CD4-positive, alpha-beta memory T cell (primary cell): ENCODE measurements around the gene SLC25A3. TPM values are rescaled to one million over a fixed set of nuclear protein-coding genes. Genes with fewer than 3 reads are reported as not detected.

Experiments
- CTCF ChIA-PET: fragments of 350-600 bp; sonication (Branson Sonifier 250); formaldehyde crosslinking; loops from one replicate; lab custom pipeline; 2021; ENCODE audit warnings: inconsistent platforms; ENCODE audit not compliant: partially characterized antibody; lab: Charles Lee
- POLR2A ChIA-PET: fragments of 350-600 bp; sonication (Branson Sonifier 250); formaldehyde crosslinking; loops from one replicate; lab custom pipeline; 2021; ENCODE audit not compliant: partially characterized antibody; lab: Charles Lee
- DNase-seq, 5 donors: peaks; one replicate each; pipeline versions ENCODE4 v3.0.0 to v3.0.0-alpha.2; 2020 to 2022; ENCODE audit warnings: mixed read lengths in 1 of 5
- H3K27ac ChIP-seq: one replicate; pipeline ENCODE4 v1.7.0; 2013; ENCODE audit warnings: low read depth, low read length
- H3K27me3 ChIP-seq: 2 replicates; pipeline ENCODE4 v1.7.0; 2013; ENCODE audit warnings: mild to moderate bottlenecking, low read length, moderate library complexity; ENCODE audit not compliant: insufficient read depth
- H3K36me3 ChIP-seq: 2 replicates; pipeline ENCODE4 v1.7.0; 2013; ENCODE audit warnings: mild to moderate bottlenecking, low read length, moderate library complexity; ENCODE audit not compliant: insufficient read depth
- H3K4me1 ChIP-seq: 2 replicates; pipeline ENCODE4 v1.7.0; 2013; ENCODE audit warnings: mild to moderate bottlenecking, low read length, moderate library complexity; ENCODE audit not compliant: insufficient read depth
- H3K4me3 ChIP-seq, 2 donors: one replicate each; pipeline ENCODE4 v1.7.0; 2013; ENCODE audit warnings: low read length in 2 of 2, mild to moderate bottlenecking in 1 of 2
- H3K9me3 ChIP-seq, 2 donors: one replicate each; pipeline ENCODE4 v1.7.0; 2013; ENCODE audit warnings: low read length in 2 of 2, control low read depth in 1 of 2; ENCODE audit not compliant: control insufficient read depth in 1 of 2
- H3K27ac Mint-ChIP-seq, 7 donors: one replicate each; pipeline ENCODE4 v1.8.0; 2020 to 2021; ENCODE audit warnings: mixed read lengths in 7 of 7, mild to moderate bottlenecking in 6 of 7, inconsistent platforms in 3 of 7, moderate library complexity in 3 of 7
- H3K27me3 Mint-ChIP-seq, 2 donors: one replicate each; pipeline ENCODE4 v1.8.0; 2020 to 2021; ENCODE audit warnings: mixed read lengths in 2 of 2
- H3K36me3 Mint-ChIP-seq, 2 donors: one replicate each; pipeline ENCODE4 v1.8.0; 2020 to 2021; ENCODE audit warnings: mixed read lengths in 2 of 2, inconsistent platforms in 1 of 2, mild to moderate bottlenecking in 1 of 2
- H3K4me1 Mint-ChIP-seq, 4 donors: one replicate each; pipeline ENCODE4 v1.8.0; 2020 to 2021; ENCODE audit warnings: mixed read lengths in 4 of 4, mild to moderate bottlenecking in 1 of 4
- H3K4me3 Mint-ChIP-seq, 8 donors: one replicate each; pipeline ENCODE4 v1.8.0; 2020 to 2021; ENCODE audit warnings: mixed read lengths in 8 of 8, mild to moderate bottlenecking in 7 of 8, moderate library complexity in 6 of 8, inconsistent platforms in 3 of 8
- H3K9me3 Mint-ChIP-seq, 8 donors: one replicate each; pipeline ENCODE4 v1.8.0; 2020 to 2021; ENCODE audit warnings: mixed read lengths in 8 of 8, mild to moderate bottlenecking in 5 of 8, inconsistent platforms in 3 of 8, moderate library complexity in 1 of 8
- intact Hi-C: fragments of 100-400 bp; cut with micrococcal nuclease; formaldehyde crosslinking; loops from one replicate; pipeline ENCODE4 v1.15.1; 2023
- polyA plus RNA-seq, 2 donors: library from polyadenylated mRNA; unstranded; fragments of 300-500 nt; fragmentation: Illumina TruSeq; gene quantifications; one replicate each; pipeline ENCODE4 v1.2.3, GENCODE V29; 2021
- total RNA-seq, 2 experiments: library from RNA; stranded (reverse); gene quantifications; one replicate each; pipeline ENCODE4 v1.2.3, GENCODE V29; 2021

The SLC25A3 gene
- total and polyA plus RNA-seq, 4 experiments from 2014 or later = 213 to 304 (median 262) TPM

DNA sequence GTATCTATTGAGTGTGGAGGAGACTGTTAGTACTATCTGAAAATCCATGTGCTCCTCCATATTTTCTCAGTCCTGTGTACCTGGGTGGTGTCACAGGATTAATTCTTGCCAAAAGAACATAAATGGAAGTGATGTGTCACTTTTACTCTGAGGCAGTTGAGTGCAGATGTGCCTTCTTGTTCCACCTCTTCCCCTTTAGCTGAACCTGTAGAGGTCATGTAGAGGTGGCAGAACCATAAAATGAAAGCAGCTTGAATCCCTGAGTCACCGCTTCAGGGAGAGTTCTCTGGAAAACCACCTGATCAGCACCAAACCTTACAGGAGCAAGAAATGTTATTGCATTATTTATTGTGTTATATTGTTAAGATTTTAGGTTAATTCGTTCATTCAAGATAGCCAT lies 14.7 kb upstream of the SLC25A3 start:
- Mint-ChIP-seq H3K27me3 (peaks cover 0 to 2% of the 10 kb centered on the region in 2 donors), H3K36me3 (no peaks in the 10 kb centered on the region), H3K27ac (no peak overlapping the region), H3K4me1 (no peaks in the 10 kb centered on the region), H3K4me3 (no peak overlapping the region), H3K9me3 (peaks cover 0 to 3% (median 0%) of the 10 kb centered on the region in 8 donors)
- no peaks in the 10 kb centered on the region for H3K9me3 ChIP-seq
- no peak overlapping the region for H3K4me3 ChIP-seq
- ChIA-PET POLR2A (no interaction called here), CTCF (no interaction called here)
- intact Hi-C loops = no loop called here
- H3K4me1 ChIP-seq = no peaks in the 10 kb centered on the region
- H3K27me3 ChIP-seq = no peaks in the 10 kb centered on the region
- no peak overlapping the region for H3K27ac ChIP-seq
- no peak for DNase-seq
- no peaks in the 10 kb centered on the region for H3K36me3 ChIP-seq

- Histone ChIP-seq H3K4me3 (no peak overlapping the region), H3K27ac (no peak overlapping the region), H3K4me1 (no peaks in the 10 kb centered on the region), H3K9me3 (no peaks in the 10 kb centered on the region), H3K27me3 (no peaks in the 10 kb centered on the region), H3K36me3 (no peaks in the 10 kb centered on the region)
- H3K36me3 Mint-ChIP-seq = no peaks in the 10 kb centered on the region
- no peak for DNase-seq
- no peak overlapping the region for H3K4me3 Mint-ChIP-seq
- POLR2A ChIA-PET = no interaction called here
- H3K27me3 Mint-ChIP-seq = peaks cover 0 to 2% of the 10 kb centered on the region in 2 donors
- no peaks in the 10 kb centered on the region for H3K4me1 Mint-ChIP-seq
- H3K27ac Mint-ChIP-seq = no peak overlapping the region
- H3K9me3 Mint-ChIP-seq = peaks cover 0 to 3% (median 0%) of the 10 kb centered on the region in 8 donors
- CTCF ChIA-PET = no interaction called here
- intact Hi-C loops = no loop called here
These were observed 14.1 kb upstream of the SLC25A3 start for GRCh38 chr12:98579347-98579746.

DNA sequence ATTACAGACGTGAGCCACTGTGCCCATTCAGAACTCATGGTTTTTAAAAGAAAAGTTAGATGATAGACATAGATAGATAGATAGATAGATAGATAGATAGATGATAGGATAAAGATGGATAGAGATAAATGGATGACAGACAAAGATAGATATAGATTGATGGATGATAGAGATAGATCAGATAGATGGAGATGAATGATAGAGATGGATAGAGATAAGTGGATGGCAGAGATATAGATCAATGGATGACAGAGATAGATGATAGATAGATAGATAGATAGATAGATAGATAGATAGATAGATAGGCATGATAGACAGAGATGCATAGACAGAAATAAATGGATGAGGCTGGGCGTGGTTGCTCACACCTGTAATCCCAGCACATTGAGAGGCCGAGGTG lies 13.7 kb upstream of the SLC25A3 start:
- no peak overlapping the region for H3K4me3 Mint-ChIP-seq
- H3K36me3 ChIP-seq = no peaks in the 10 kb centered on the region
- peaks cover 0 to 3% (median 0%) of the 10 kb centered on the region in 8 donors for H3K9me3 Mint-ChIP-seq
- peaks cover 0 to 2% of the 10 kb centered on the region in 2 donors for H3K27me3 Mint-ChIP-seq
- H3K4me3 ChIP-seq = no peak overlapping the region
- no peaks in the 10 kb centered on the region for H3K9me3 ChIP-seq
- DNase-seq = no peak
- ChIA-PET POLR2A (no interaction called here), CTCF (no interaction called here)
- no peaks in the 10 kb centered on the region for H3K36me3 Mint-ChIP-seq
- intact Hi-C loops = no loop called here
- no peaks in the 10 kb centered on the region for H3K4me1 Mint-ChIP-seq
- H3K27ac ChIP-seq = no peak overlapping the region
- H3K4me1 ChIP-seq = no peaks in the 10 kb centered on the region
- no peaks in the 10 kb centered on the region for H3K27me3 ChIP-seq
- H3K27ac Mint-ChIP-seq = no peak overlapping the region

- Mint-ChIP-seq H3K9me3 (peaks cover 0 to 3% (median 0%) of the 10 kb centered on the region in 8 donors), H3K36me3 (no peaks in the 10 kb centered on the region), H3K4me3 (no peak overlapping the region), H3K4me1 (no peaks in the 10 kb centered on the region), H3K27me3 (peaks cover 0 to 2% of the 10 kb centered on the region in 2 donors), H3K27ac (no peak overlapping the region)
- no peaks in the 10 kb centered on the region for H3K27me3 ChIP-seq
- H3K9me3 ChIP-seq = no peaks in the 10 kb centered on the region
- H3K36me3 ChIP-seq = no peaks in the 10 kb centered on the region
- H3K4me3 ChIP-seq = no peak overlapping the region
- no peaks in the 10 kb centered on the region for H3K4me1 ChIP-seq
- intact Hi-C loops = no loop called here
- no peak overlapping the region for H3K27ac ChIP-seq
- no peak for DNase-seq
- ChIA-PET CTCF (interaction anchor here (0.6 to 1.3 kb wide), 2 partner anchors 14 to 70 kb away, joined by 3 to 5 read pairs; no protein-coding TSS in a partner anchor), POLR2A (no interaction called here)
These were observed 12.8 kb upstream of the SLC25A3 start for GRCh38 chr12:98580695-98581094.

DNA sequence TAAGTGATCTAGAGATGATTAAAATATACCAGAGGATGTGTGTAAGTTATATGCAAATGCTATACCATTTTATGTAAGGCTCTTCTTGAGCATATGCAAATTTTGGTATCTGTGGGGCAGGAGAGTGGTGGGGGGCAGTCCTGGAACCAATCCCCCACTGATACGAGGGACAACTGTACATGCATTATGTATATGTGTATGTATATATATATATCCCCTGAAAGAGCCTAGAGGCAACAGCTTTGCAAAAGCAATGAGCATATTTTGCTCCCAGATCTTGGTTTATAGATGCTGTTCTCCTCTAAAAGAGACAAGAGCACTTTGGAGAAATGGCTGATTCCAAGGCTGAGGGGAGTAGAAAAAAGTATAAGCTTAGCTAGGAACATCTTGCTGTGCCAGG lies 12.4 kb upstream of the SLC25A3 start:
- H3K9me3 ChIP-seq = no peaks in the 10 kb centered on the region
- no peaks in the 10 kb centered on the region for H3K36me3 ChIP-seq
- no peaks in the 10 kb centered on the region for H3K4me1 ChIP-seq
- Mint-ChIP-seq H3K9me3 (peaks cover 0 to 3% (median 0%) of the 10 kb centered on the region in 8 donors), H3K36me3 (no peaks in the 10 kb centered on the region), H3K4me1 (no peaks in the 10 kb centered on the region), H3K4me3 (no peak overlapping the region), H3K27me3 (peaks cover 0 to 2% of the 10 kb centered on the region in 2 donors), H3K27ac (no peak overlapping the region)
- CTCF ChIA-PET = interaction anchor here (0.6 to 1.3 kb wide), 2 partner anchors 14 to 70 kb away, joined by 3 to 5 read pairs; no protein-coding TSS in a partner anchor
- no peak overlapping the region for H3K4me3 ChIP-seq
- DNase-seq = no peak
- POLR2A ChIA-PET = no interaction called here
- intact Hi-C loops = no loop called here
- H3K27ac ChIP-seq = no peak overlapping the region
- H3K27me3 ChIP-seq = no peaks in the 10 kb centered on the region

DNA sequence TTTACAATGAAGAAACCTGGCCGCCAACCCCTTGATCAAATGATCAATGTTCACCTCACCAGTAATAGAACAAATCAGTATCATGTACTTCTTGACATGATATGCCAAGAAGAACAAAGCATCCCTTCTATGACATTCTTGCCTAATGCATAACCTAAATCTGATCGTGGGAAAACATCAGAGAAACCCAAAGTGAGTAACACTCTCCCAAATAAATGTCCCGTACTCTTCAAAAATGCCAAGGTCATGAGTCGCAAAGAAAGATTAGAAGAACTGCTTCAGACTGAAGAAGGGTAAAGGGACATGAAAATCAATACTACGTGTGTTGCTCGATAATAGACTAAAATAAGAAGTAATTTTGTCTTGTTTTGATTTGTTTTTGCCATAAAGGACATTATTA lies 11.4 kb upstream of the SLC25A3 start:
- POLR2A ChIA-PET = interaction anchor here (1.4 kb wide), 1 partner anchor 12 kb away, joined by 4 read pairs; no protein-coding TSS in a partner anchor
- no peaks in the 10 kb centered on the region for H3K4me1 Mint-ChIP-seq
- H3K27ac ChIP-seq = no peak overlapping the region
- no peak overlapping the region for H3K4me3 Mint-ChIP-seq
- no peaks in the 10 kb centered on the region for H3K36me3 ChIP-seq
- no peaks in the 10 kb centered on the region for H3K27me3 ChIP-seq
- H3K4me1 ChIP-seq = no peaks in the 10 kb centered on the region
- CTCF ChIA-PET = interaction anchor here (1.3 kb wide), 1 partner anchor 69 kb away, joined by 3 read pairs; no protein-coding TSS in a partner anchor
- no peaks in the 10 kb centered on the region for H3K9me3 ChIP-seq
- H3K4me3 ChIP-seq = no peak overlapping the region
- H3K36me3 Mint-ChIP-seq = no peaks in the 10 kb centered on the region
- no peaks in the 10 kb centered on the region for H3K9me3 Mint-ChIP-seq
- DNase-seq = no peak
- intact Hi-C loops = no loop called here
- H3K27ac Mint-ChIP-seq = no peak overlapping the region
- no peaks in the 10 kb centered on the region for H3K27me3 Mint-ChIP-seq

- Mint-ChIP-seq H3K36me3 (no peaks in the 10 kb centered on the region), H3K9me3 (no peaks in the 10 kb centered on the region), H3K27me3 (no peaks in the 10 kb centered on the region), H3K27ac (no peak overlapping the region), H3K4me3 (no peak overlapping the region), H3K4me1 (peaks cover 0 to 2% (median 0%) of the 10 kb centered on the region in 4 donors)
- Histone ChIP-seq H3K4me3 (no peak overlapping the region), H3K9me3 (no peaks in the 10 kb centered on the region), H3K27ac (no peak overlapping the region), H3K4me1 (no peaks in the 10 kb centered on the region), H3K27me3 (no peaks in the 10 kb centered on the region), H3K36me3 (no peaks in the 10 kb centered on the region)
- no peak for DNase-seq
- intact Hi-C loops = no loop called here
- ChIA-PET POLR2A (interaction anchor here (0.6 kb wide), 1 partner anchor 1549 kb away, joined by 3 read pairs; no protein-coding TSS in a partner anchor), CTCF (interaction anchor here (1.3 to 1.9 kb wide), 3 partner anchors 15 to 95 kb away, joined by 3 to 9 read pairs (median 4); no protein-coding TSS in a partner anchor)
These were observed 6.4 kb upstream of the SLC25A3 start for GRCh38 chr12:98587084-98587483.
